SU-DHL-6 (cell line): ENCODE measurements around the gene ISM1.

ENCODE experiments used
- EZH2phosphoT487 ChIP-seq: fragments of 200-600 bp; sonication (generic), shearing (Covaris generic); conservative IDR thresholded peaks from 2 replicates; pipeline ENCODE4 v1.6.1; 2018; ENCODE audit warnings: mild to moderate bottlenecking, antibody characterized with exemption, low read length, moderate library complexity, mixed read lengths
- TF ChIP-seq, protein P1 (sequence below): fragments of 200-600 bp; sonication (generic); IDR thresholded peaks from one replicate; pipeline ENCODE4 v1.5.1; 2017; ENCODE audit warnings: antibody characterized with exemption, mild to moderate bottlenecking, low read length, moderate library complexity; ENCODE audit not compliant: insufficient read depth, poor library complexity, severe bottlenecking

DNA sequence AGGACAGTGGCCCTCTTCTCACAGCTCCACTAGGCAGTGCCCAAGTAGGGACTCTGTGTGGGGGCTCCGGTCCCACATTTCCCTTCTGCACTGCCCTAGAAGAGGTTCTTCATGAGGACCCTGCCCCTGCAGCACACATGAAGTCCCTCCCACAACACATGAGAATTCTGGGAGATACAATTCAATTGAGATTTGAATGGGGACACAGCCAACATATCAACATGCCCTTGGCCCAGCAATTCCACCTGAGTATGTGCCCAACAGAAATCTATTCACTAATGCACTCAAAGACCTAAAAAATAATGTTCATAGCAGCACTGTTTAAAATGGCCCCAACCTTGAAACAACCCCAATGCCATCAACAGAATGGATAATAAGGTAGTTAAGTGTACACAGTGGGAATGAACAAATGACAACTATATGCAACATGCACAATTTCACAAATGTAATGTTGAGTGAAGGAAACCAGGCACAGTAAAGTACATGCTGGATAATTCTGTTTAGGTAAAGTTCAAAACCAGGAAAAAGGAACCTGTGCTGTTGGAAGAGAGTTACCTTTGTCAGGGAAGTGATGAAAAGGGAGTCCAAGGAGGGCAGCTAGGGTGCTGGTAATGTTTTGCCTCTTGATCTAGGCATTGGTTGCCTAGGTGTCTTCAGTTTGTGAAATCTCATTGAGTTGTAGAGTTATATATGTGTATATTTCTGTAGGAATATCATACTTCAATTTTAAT lies 16.1 kb downstream of the ISM1 start:
- TF ChIP-seq, protein P1, sequence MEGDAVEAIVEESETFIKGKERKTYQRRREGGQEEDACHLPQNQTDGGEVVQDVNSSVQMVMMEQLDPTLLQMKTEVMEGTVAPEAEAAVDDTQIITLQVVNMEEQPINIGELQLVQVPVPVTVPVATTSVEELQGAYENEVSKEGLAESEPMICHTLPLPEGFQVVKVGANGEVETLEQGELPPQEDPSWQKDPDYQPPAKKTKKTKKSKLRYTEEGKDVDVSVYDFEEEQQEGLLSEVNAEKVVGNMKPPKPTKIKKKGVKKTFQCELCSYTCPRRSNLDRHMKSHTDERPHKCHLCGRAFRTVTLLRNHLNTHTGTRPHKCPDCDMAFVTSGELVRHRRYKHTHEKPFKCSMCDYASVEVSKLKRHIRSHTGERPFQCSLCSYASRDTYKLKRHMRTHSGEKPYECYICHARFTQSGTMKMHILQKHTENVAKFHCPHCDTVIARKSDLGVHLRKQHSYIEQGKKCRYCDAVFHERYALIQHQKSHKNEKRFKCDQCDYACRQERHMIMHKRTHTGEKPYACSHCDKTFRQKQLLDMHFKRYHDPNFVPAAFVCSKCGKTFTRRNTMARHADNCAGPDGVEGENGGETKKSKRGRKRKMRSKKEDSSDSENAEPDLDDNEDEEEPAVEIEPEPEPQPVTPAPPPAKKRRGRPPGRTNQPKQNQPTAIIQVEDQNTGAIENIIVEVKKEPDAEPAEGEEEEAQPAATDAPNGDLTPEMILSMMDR: no peak
- no peak for TF ChIP-seq EZH2phosphoT487
